ENCODE measurements around the gene APOBEC3B.
"Not testable (repeated sequence)": the region's sequence is repeated elsewhere in the genome, so short reads cannot be mapped to it uniquely, and the experiment has no call there.

The APOBEC3B gene

DNA sequence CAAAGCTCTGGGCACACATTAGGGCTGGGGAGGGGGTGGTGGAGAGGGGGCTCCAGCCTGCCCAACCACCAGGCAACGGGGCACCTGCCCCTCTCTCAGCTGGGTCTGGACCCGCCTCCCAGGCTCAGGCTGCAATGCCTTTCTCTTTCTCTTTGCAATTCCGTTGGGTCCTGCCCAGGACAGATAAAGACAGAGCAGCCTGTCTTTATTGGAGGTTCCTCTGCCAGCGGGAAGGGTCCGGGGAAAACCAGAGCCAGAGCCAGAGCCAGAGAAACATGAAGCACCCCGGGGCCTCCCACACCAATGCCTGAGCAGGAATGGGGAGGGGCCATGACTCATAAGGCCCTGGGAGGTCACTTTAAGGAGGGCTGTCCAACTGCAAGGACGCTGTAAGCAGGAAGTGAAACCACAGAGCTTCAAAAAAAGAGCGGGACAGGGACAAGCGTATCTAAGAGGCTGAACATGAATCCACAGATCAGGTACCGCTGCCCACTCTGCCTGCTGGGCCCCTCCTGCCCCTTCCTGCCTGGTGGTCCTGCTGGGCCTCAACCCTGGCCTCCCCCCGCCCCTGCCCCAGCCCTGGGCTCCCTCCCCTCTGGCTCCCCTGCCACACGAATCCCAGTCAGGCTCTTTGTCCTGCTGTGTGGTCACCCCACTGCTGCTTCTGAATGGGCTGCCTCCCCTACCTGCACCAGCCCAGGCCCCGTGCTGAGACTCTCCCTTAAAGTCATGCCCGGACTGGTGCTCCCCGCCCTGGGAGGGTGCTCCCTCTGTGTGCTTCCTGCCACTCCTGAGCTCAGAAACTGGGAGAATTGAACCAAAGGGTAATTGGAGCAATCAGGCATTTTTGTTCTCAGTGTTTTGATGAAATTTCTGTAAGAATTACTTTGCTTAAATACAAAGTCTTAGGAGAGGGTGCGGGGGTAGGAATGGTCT, at the start of gene APOBEC3B:
TSS of gene APOBEC3B (plus strand) at position 356 of the 936 bp plus-strand sequence. CDS start at position 463, 107 bp downstream.
- peak; percentile 85 for DNase-seq

DNA sequence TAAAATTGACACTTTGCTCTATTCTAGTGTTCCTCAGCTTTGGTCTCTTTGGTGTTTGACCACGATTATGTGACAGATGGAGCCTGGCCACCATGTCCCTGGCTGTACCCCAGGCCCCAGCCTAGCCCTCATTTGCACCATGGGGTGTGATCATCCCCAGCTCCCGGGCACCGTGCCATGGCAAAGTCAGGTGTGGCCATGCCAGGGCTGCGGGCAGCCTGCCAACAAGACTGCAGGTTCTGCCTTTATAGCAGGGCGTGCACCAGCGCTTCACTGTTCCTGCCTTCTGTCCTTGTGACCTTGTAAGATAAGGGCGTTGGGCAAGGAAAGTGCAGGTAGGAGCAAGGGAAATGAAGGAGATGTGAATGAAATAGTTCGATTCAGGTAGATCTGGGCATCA, 47.1 kb upstream of the APOBEC3B start:
- DNase-seq, result no peak

DNA sequence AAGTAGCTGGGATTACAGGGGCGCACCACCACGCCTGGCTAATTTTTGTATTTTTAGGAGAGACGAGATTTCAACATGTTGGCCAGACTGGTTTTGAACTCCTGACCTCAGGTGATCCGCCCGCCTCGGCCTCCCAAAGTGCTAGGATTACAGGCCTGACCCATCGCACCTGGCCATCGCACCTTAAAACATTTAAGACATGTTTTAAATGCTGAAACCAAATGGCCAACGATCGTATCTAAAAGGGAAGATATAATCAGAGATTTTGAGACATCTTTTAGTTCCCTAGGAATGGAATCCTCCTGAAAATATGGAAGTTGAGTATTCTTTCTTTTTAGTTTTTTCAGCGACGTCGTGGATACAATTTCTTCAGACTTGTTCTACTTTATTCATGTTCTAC, 46.5 kb upstream of the APOBEC3B start:
- DNase-seq, result no peak

DNA sequence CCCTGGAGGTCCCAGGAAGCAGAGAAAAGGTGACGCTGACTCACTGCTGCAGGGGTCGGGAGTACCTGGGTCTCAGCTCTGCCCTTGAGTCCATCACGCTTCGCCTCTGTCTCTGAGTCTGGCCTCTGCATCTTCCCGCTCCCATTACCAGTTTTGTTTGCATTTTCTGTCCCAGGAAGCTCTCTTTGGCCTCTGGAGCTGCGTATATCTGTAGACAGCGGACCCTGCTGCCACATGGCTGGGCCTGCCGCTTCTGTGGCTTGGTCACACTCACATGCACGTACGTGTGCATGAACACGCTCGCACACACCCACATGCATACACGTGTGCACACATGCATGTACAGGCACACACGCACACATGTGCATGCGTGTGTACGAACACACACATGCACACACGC, 45.6 kb upstream of the APOBEC3B start:
- no peak for DNase-seq

DNA sequence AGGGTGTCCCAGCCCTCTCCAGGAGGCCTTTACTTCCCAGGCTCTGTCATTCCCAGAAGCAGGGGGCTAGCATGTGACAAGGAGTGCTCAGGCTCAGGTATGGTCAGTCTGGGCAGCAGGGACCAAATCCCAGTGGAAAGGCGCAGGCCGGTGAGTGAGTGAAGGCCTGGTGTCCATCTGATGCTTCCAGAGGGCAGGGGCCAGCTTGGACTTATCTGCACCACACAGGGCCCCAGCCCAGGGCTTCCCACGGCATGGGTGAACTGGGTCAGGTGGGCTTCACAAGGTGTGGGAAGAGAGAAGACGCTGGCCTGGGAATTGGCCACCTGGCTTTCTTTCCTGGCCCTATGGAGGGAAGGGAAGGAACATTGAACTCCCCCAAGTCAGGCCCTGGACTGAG, 45.1 kb upstream of the APOBEC3B start:
- no peak for DNase-seq

DNA sequence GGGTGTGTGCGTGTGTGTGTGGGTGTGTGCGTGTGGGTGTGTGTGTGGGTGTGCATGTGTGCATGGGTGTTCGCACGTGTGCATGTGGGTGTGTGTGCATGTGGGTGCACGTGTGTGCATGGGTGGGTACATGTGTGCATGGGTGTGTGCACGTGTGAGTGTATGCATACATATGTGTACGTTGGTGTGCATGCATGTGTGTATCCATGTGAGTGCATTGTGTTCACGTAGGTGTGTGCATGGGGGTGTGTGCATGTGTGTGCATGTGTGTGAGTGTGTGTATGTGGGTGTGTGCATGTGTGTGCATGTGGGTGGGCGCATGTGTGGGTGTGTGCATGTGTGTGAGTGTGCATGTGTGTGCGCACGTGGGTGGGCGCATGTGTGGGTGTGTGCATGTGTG, 44.6 kb upstream of the APOBEC3B start:
- DNase-seq, result no peak

DNA sequence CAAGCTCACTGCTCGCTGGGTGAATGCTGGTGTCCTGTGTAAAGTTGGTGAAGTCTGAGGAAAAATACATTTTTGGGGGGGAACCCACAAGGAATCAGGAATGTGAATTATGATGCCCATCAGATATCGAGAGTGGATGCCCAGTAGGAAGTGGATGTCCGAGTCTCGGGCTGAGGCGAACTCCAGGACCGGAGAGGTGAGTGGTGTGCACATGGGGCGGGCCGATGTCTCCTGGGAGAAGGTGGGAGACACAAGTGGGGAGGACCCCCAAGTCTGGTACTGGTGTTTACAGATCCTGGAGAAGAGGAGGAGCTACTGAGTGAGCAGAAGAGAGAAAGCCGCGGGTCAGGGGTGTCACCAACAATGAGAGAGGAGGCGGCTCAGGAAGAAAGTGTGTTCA, 43.9 kb upstream of the APOBEC3B start:
- no peak for DNase-seq

DNA sequence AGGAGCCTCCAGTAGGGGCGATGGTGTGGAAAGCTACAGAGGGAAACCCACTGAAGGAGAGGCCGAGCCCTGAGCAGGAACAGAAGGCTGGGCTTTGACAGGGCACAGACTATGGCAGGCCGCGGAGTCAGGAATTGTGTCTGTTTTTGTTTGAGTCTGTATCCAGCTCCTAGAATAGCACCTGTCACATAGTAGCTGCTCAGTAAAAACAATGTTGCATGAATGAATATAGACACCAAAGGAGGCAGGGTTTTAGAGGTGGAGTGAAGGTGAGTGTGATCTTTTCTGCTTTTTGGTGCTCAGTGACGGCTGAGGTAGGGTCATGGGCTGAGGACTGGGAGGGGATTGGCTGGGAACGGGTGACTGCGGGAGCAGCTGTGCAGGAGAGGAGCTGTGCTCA, 43.2 kb upstream of the APOBEC3B start:
- DNase-seq, result no peak

DNA sequence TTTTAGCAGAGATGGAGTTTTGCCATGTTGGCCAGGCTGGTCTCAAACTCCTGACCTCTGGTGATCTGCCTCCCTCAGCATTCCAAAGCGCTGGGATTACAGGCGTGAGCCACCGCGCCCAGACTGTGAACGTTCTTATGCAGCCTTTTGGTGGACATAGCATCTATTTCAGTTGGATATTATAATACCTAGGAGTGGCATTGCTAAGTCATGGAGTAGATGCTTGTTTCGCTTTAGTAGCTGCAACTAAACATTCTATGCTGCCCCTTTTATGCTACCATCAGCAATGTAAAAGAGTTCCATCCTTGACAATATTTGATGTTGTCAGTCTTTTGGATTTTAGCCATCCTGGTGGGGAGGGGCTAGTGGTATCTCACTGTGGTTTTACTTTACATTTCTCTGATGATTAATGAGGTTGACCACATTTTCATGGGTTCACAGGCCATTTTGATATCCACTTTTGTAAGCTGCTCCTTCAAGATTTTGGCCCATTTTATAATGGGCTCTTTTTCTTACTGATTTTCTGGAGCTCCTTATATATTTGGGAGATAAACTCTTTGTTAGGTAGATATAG, 41.2 kb upstream of the APOBEC3B start:
- DNase-seq, result no peak

DNA sequence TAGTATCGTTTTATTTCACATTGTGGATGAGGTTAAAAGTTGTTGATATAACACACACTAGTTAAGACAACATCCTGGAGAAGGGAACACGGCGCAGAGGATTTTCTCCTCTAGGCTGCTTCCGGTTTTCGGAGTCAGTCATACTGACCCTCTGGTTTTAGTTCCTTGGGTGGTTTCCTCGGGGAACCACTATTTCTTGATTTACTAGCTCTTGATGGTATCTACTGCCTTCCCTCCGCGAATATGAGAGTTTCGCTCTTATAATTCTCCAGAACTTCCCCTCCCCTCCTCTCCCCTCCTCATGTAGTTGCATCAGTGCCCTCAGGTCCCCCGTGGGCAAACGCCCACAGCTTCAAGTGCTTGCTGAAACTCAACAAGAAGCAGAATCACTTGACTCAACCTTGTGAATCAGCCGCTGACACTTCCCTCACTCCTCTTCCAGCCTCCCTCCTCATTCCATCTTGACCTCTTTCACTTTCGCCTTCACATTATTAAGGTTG, 40.6 kb upstream of the APOBEC3B start:
- peak; percentile 62 for DNase-seq

DNA sequence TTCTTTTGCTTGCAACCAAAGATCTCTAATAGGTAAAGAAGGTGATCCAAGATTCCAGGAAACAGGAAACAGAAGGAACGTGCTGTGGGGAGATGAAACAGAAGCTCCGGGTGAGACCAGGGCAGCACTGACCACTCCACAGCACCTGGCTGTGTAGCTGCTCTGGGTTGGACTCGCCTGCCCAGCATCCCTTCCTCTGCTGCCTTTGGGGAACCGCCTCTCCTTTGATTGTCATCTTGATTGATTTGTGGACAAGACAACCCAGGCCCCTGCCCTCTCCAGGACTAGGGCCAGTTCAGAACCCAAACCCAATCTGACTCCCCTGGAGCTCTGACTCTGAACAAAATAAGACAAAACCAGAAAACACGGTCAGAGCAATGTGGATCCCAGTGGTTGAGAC, 39.4 kb upstream of the APOBEC3B start:
- DNase-seq, result no peak

DNA sequence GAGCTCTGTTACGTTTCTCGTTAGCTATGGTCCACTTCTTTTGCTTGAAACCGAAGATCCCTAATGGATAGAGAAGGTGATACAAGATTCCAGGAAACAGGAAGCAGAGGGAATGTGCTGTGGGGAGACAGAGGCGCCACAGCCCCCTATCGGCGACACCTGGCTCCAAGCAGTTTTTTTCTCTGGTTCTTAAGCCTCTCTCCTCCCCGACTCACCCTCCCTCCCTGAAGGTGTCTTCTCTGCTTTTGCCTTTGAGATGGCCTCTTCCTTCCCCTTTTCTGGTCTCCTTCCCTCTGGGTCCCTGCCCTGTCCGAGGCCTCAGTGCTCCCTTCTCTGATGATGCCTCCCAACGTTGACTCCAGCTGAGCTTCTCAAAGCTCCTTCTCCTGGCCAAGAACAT, 38.9 kb upstream of the APOBEC3B start:
- no peak for DNase-seq

DNA sequence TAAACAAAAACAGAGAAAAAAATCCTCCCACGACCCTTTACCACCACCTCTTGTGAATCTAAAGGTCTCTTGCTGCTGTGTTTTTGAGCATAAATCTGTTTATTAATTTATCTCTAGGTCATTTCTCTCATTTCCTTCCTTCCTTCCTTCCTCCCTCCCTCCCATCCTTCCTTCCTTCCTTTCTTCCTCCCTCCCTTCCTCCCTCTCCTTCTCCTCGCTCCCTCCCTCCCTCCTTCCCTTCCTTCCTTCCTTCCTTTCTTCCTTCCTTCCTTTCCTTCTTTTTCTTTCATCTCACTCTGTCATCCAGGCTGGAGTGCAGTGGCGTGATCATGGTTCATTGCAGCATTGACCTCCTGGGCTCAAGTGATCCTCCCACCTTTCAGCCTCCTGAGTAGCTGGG, 38.3 kb upstream of the APOBEC3B start:
- no peak for DNase-seq

DNA sequence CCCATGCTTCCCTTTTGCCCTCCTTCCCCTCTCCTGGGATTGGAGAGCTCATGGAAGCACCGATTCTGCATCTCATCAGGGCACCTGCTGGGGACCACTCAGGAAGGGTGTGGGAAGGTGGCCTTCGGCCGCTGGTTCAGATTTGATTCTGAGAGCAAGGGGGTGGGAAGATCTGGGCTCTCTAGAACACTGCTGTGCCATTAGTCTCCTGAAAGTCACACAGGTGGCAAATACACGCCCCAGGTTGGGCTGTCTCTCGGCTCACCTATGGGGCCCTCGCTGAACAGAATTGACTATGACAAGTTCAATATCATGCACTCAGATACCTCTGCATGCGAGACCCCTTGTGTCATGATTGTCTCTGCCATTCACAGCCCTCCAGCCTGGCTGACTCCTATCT, 37.5 kb upstream of the APOBEC3B start:
- DNase-seq, result no peak

DNA sequence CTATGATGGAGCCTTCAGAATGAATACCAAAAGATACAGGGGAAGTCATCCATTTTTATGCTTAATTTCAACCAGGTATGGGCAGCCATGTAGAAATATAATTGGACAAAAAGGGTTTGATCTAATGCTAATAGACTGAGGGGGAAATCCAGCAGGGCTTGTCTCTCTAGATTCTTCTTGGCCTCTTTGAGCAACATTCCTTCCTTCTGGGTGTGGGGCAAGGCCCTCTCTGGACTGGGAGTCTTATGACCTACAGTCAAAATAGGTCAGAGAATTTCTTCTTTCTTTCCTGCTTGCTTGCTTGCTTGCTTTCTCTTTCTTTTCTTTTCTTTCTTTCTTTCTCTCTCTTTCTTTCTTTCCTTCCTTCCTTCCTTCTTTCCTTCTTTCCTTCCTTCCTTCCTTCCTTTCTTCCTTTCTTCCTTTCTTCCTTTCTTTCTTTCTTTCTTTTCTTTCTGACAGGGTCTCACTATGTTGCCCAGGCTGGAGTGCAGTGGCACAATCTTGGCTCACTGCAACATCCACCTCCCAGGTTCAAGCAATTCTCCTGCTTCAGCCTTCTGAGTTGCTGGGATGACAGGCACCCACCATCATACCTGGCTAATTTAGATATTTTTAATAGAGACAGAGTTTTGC, 36.3 kb upstream of the APOBEC3B start:
- DNase-seq, result not testable (repeated sequence)

DNA sequence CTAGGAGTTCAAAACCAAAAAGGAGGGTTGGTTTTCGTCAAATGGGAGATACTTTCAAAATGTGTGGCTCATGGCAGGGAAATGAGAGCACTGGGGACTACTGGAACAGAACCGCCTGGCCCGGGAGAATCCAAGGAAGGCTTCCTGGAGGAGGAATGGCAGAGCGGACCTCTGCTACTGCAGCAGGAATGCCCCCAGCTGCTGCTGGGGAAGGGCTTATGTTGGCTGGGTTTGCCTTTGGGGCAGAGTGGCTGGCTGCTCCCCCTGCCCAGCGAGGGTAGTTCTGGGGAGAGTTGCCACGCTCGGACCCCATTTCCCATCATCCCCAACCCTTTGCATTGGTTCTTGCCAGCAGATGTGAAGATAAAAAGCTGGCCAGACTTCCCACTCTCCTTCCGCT, 35.4 kb upstream of the APOBEC3B start:
- DNase-seq, result no peak

DNA sequence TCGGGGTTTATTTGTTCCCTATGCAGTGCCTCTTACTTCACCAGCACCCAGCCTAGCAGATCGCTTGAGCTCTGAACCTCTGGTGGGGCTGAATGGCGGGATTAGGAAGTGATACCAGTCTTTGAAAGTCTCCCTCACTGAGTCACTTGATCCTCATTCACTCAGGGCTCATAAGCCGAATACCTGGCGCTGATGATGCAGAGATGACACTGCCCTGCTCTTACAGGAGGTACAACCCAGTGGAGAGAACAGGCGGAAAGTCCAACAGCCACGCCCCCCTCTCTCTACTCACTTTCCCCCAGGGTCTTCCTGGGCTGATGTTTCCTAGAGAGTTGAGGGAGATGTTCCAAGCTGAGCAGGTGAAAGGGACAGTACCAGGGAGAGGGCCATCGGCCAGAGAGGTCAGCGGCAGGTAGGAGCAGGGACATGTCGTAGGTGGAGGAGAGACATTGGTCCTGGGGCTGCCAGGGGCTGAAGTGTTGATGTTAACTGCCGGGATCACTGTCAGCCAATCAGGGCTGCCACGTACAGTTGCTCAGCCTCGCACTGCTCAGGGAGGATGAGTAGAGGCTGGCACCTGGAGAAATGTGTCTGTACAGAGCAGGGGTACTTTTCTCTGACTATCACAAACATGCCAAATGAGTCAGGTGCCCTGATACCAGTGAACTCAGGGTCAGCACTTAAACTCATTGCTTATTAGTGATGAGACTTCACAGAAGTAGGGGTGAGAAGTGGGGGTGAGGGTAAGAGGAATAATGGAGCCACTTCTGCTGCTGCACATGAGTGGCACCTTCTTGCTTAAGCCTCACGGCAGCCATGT, 34.6 kb upstream of the APOBEC3B start:
- no peak for DNase-seq

DNA sequence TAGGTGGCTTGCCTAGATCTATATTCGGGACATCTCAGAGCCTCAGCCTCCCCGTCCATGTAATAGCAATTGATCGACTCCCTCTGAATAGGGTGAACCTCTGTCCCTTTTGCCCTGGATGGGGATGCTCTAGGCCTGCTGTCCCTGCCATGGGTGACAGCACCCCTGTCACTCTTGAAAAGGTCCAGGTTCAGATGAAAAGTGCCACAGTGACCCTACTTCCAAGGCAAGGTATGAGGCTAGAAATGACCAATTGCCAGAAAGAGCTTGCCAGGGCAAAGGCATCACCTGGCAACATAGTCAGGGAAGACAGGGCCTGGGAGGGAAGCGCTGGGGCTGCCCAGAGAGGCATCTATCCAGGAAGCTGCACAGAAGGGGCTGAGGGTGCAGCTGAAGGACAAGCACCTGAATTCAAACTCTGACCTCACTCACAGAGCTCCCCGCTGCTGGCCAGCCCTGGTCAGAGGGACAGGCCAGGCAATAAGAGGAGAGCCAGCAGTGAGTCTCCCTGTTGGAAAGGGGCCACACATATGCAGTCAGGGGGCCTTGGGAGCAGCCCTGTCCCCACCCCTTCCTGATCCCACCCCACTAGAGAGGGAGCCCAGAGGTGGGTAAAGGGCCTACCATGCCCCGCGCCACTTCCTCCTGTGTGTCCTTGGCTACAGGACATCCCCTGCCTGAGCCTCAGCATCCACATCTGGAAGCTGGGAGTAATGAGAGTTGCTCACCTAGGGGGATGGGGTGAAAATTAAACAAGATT, 33.8 kb upstream of the APOBEC3B start:
- no peak for DNase-seq

DNA sequence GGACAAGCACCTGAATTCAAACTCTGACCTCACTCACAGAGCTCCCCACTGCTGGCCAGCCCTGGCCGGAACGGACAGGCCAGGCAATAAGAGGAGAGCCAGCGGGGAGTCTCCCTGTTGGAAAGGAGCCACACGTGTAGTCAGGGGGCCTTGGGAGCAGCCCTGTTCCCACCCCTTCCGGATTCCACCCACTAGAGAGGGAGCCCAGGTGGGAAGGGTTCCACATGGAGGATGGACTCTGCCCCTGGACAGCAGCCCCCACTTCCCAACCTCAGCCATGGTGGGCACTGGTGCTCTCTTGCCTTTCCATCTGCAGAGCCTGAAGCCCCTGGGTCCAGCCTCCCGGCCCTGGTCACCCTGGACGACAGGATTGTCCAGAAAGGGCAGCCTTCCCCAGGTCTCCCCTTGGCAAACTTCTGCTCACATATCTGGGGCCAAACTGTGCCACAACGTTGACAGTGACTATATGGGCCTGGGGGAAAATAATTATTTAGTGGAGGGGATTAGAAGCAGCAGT, 32.2 kb upstream of the APOBEC3B start:
- no peak for DNase-seq

DNA sequence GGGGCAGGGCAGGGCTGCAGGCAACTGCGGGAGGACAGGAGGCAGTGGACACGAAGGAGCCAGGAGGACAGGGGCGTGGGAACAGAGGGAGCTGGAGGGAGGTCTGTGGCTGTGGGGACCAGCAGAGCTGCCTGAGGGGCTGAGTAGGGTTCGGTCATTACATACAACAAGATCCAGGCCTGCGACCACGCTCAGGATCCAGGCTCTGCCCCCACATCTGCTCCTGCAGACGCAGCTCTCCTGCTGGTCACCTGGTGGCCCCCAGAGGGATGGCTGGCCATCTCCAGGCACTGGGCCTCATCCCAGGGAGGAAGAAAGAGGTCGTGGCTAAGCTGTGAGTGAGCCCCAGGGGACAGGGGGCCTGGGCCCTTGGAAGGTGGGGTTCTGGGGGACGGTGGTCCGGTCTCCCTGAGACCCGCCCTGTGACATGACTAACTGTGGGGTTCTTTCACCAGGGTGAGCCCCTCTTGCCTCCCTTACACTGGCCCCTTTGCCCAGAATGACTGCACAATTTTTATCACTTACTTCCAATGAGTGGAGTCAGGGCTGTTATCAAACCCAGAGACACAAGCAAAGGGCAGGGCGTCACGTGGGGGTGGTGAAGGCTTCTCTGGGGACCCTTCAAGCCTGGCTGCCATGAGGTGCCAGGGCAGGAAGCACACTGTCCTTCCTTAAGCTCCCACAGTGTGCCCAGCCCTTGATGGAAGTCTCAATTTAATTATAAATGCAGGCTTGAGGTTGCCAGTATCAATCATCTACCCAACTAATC, 31.4 kb upstream of the APOBEC3B start:
- no peak for DNase-seq

DNA sequence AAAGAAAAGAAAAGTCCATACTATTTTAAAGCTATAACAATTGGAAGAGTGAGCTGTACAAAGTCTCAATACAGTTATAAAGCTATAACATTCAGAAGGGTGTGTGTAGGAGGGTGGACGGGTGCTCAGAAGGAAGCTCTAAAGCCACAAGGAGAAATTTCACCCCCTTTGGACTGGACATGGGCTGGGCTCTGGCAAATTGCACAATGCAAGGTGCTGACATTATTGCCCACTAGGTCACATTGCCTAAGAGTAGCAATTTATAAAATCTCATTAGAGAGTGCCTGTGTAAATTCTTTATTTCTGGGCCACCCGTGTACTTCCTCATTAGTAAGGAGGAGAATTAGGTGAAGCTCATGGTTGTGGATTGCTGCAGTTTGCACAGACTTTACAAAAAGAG, 30.4 kb upstream of the APOBEC3B start:
- DNase-seq, result no peak
